ENCODE data around the gene EPS8L3. TPM values are rescaled to one million over a fixed set of nuclear protein-coding genes. Genes with fewer than 3 reads are reported as not detected.

Gene EPS8L3
- total RNA-seq, 6 donors from 2014 or later: 0.20 TPM; not detected in 5

DNA sequence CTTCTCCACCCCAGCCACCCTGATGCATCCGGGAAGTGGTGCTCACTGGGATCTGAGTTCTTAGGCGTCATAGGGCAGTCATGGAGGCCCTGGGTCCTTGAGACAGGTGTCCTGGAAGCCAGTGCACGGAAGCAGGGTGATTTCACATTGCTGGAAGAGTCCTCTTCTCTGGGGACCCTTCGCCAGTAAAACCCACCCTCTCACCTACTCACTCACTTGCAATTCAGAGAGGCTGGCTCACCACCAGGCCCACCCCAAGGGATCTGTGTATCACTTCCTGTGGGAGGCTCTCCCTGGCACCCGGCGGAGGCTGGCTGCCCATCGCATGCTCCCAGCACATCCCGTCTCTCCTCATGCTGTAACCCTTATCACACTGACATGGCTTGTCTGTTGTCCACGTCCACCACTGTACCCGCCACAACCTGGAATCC, 40.2 kb upstream of the EPS8L3 start:
- no peak for TF ChIP-seq POLR2A (IDR thresholded peaks at IDR 0.05)
- no peak for TF ChIP-seq EP300 (IDR thresholded peaks at IDR 0.05)
- no peak for TF ChIP-seq POLR2AphosphoS5 (IDR thresholded peaks at IDR 0.05)
- TF ChIP-seq, protein P1, sequence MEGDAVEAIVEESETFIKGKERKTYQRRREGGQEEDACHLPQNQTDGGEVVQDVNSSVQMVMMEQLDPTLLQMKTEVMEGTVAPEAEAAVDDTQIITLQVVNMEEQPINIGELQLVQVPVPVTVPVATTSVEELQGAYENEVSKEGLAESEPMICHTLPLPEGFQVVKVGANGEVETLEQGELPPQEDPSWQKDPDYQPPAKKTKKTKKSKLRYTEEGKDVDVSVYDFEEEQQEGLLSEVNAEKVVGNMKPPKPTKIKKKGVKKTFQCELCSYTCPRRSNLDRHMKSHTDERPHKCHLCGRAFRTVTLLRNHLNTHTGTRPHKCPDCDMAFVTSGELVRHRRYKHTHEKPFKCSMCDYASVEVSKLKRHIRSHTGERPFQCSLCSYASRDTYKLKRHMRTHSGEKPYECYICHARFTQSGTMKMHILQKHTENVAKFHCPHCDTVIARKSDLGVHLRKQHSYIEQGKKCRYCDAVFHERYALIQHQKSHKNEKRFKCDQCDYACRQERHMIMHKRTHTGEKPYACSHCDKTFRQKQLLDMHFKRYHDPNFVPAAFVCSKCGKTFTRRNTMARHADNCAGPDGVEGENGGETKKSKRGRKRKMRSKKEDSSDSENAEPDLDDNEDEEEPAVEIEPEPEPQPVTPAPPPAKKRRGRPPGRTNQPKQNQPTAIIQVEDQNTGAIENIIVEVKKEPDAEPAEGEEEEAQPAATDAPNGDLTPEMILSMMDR (IDR thresholded peaks at IDR 0.05): no peak
- Histone ChIP-seq H3K27ac (peak overlapping the region in 2 of 4 donors; percentile 59 to 61), H3K9me3 (no peaks in the 10 kb centered on the region), H3K27me3 (no peaks in the 10 kb centered on the region), H3K36me3 (no peaks in the 10 kb centered on the region), H3K4me1 (peaks cover 30 to 37% (median 33%) of the 10 kb centered on the region in 4 donors), H3K4me3 (no peak overlapping the region)
- WGBS, 2 donors: 63 to 69% methylated on average over 10 of the region's 10 CpGs
- ATAC-seq (ENCODE audit: low FRiP score in 2 of 2): no peak
- peak; percentile 20 to 52 for DNase-seq

DNA sequence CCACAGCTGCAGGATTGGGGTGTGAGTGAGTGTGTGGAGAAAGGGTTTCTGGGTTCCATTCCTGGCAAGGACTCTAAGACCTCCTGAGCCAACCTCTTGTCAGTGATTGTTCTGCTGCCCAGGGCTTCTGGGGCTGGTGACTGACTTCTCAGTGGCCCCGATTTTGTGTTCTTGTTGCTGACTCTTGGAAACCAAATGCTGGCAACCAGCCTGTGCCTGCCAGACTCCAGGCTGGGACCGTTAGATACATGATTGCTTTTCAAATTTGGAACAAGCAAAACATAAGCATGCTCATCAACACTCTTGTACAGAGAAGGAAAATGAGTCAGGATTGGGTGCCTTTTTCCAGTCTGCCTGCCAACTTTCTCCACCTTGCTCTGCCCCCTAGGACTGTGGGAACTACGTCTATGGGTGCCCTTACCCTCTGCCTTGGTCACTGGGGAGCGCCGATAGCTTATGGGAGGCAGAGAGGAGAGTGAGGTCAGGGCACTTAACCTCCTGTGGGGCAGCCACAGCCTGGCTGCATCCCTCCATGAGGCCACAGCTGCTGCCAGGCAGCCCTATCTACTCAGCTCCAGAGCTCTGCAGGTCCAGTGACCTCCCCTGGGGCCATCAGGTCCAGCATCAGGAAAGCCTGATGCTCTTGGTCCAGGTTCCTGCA, 39.3 kb upstream of the EPS8L3 start:
- Histone ChIP-seq H3K27me3 (no peaks in the 10 kb centered on the region), H3K36me3 (no peaks in the 10 kb centered on the region), H3K4me3 (no peak overlapping the region), H3K27ac (peak overlapping the region in 3 of 4 donors; percentile 36 to 61 (median 59)), H3K9me3 (no peaks in the 10 kb centered on the region), H3K4me1 (peaks cover 30 to 37% (median 33%) of the 10 kb centered on the region in 4 donors)
- DNase-seq (peak; percentile 12 to 13), ATAC-seq (ENCODE audit: low FRiP score in 2 of 2) (peak in 1 of 2 donors; percentile 35)
- WGBS, 2 donors: 74 to 80% methylated on average over 4 to 5 of the region's 5 CpGs
- TF ChIP-seq, protein P1 (IDR thresholded peaks at IDR 0.05): no peak
- TF ChIP-seq POLR2AphosphoS5 (IDR thresholded peaks at IDR 0.05) (no peak), EP300 (IDR thresholded peaks at IDR 0.05) (no peak), POLR2A (IDR thresholded peaks at IDR 0.05) (no peak)

DNA sequence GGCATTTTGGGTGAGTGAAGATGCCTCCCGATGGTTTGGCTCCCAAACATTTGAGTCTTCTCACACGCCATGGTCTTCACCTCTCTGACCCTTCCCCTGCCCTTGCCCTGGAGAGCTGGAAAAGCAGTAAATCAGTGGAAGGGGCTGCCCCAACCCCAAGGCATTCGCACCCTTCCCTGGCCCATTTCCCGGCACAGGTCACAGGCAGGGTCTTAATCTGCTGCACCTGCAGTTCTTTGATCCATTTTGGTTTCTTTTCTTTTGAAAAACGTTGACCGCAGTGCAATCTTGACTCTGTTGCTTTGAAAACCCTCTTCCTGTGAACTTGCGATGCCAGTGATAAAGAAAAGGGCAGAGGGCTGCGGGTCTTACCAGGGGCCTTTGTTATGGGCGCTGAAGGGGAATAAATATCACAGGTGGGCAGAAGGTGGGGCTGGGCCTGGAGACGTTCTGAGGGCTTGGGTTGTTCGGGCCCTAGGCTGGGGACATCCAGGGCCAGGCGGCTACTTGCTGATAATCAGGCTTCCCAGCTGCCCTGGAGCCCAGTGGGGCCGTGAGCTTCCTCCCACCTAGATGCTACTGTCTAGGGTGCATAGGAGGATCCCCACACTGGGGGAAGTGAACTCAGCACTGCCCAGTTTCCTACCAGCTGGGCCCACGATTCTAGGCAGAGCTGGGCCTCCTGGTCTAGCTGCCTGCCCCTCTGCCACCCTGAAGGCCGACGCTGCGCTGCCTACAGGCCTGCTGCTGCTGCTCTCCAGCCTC, 38.6 kb upstream of the EPS8L3 start:
- WGBS, 2 donors: 81 to 90% methylated on average over 13 to 17 of the region's 17 CpGs
- DNase-seq: peak; percentile 20 to 47
- Histone ChIP-seq H3K9me3 (no peaks in the 10 kb centered on the region), H3K4me1 (peaks cover 27 to 38% (median 36%) of the 10 kb centered on the region in 4 donors), H3K36me3 (no peaks in the 10 kb centered on the region), H3K4me3 (no peak overlapping the region), H3K27me3 (no peaks in the 10 kb centered on the region), H3K27ac (peak overlapping the region in 3 of 4 donors; percentile 36 to 61 (median 59))
- TF ChIP-seq POLR2AphosphoS5 (IDR thresholded peaks at IDR 0.05) (no peak), POLR2A (IDR thresholded peaks at IDR 0.05) (no peak), EP300 (IDR thresholded peaks at IDR 0.05) (no peak)
- TF ChIP-seq, protein P1 (IDR thresholded peaks at IDR 0.05): no peak
- ATAC-seq (ENCODE audit: low FRiP score in 2 of 2): peak in 1 of 2 donors; percentile 23

DNA sequence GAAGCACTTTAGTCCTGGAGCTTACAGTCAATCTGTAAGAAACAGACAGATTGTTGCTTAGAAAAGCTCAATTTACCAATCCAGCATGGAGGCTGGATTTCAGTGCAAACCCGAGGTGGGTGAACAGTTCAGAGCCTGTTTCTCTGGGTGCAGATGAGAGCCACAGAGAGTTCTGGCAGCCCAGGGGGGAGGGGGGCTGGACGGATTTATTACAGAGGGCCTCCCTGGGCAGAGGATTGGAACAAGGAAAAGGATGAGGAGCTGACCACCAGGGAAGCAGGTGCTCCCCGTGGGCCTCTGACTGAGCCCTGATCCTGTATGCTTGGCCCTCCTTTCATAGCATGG, 38.0 kb upstream of the EPS8L3 start:
- Histone ChIP-seq H3K27me3 (no peaks in the 10 kb centered on the region), H3K9me3 (no peaks in the 10 kb centered on the region), H3K36me3 (no peaks in the 10 kb centered on the region), H3K4me1 (peaks cover 27 to 38% (median 35%) of the 10 kb centered on the region in 4 donors), H3K27ac (peak overlapping the region in 1 of 4 donors; percentile 49), H3K4me3 (no peak overlapping the region)
- 85 to 90% methylated on average over 2 to 3 of the region's 3 CpGs for WGBS, 2 donors
- TF ChIP-seq, protein P1 (IDR thresholded peaks at IDR 0.05): no peak
- TF ChIP-seq POLR2A (IDR thresholded peaks at IDR 0.05): no peak
- no peak for DNase-seq
- ATAC-seq (ENCODE audit: low FRiP score in 2 of 2): no peak

Measured in upper lobe of left lung (tissue), 6 donors.